ENCODE results near the gene ZNF771. TPM values are rescaled to one million over a fixed set of nuclear protein-coding genes. Genes with fewer than 3 reads are reported as not detected.

Gene ZNF771
- polyA plus RNA-seq, 1 experiment: 9.3 TPM

- Histone ChIP-seq H3K27me3 (ENCODE audit: control insufficient read depth, insufficient read depth, low read length) (no peaks in the 10 kb centered on the region), H3K4me3 (ENCODE audit: low read depth, low read length) (peak within 1 kb of the TSS; percentile 85), H3K9me3 (ENCODE audit: control insufficient read depth, insufficient read depth, low read length) (no peaks in the 10 kb centered on the region; the same call in 1 of the 2 replicates), H3K27ac (ENCODE audit: low read depth, low read length) (peak within 1 kb of the TSS; percentile 52)
- peak; percentile 100 for DNase-seq (ENCODE audit: low read depth, low spot score)
- ChIA-PET POLR2A (interaction anchor here (0.6 to 1.6 kb wide), 9 partner anchors 16 to 1393 kb away, joined by 3 to 9 read pairs (median 3); partner anchors contain the start of genes ALDOA, CD2BP2, PRR14 and ZNF48), CTCF (interaction anchor here (0.7 to 1.5 kb wide), 5 partner anchors 25 to 245 kb away, joined by 3 to 9 read pairs (median 3); partner anchors contain the start of gene ZNF48)
- peak; percentile 36 for TF ChIP-seq CTCF (IDR thresholded peaks at IDR 0.05; ENCODE audit: low read depth, low read length)
Measured at GRCh38 chr16:30370456-30371247, 36.8 kb upstream of the ZNF771 start, which contains the start of gene TBC1D10B. TSS of gene TBC1D10B (minus strand) at chr16:30370494. CDS start at chr16:30370183, 311 bp downstream.

- DNase-seq (ENCODE audit: low read depth, low spot score): no peak
- no peaks in the 10 kb centered on the region for H3K27me3 ChIP-seq (ENCODE audit: control insufficient read depth, insufficient read depth, low read length)
- peak overlapping the region; percentile 69 for H3K4me3 ChIP-seq (ENCODE audit: low read depth, low read length)
- no peak for TF ChIP-seq CTCF (IDR thresholded peaks at IDR 0.05; ENCODE audit: low read depth, low read length)
- H3K27ac ChIP-seq (ENCODE audit: low read depth, low read length): peak overlapping the region; percentile 52
- CTCF ChIA-PET: interaction anchor here (1.0 to 1.5 kb wide), 3 partner anchors 34 to 244 kb away, joined by 3 to 9 read pairs (median 3); no protein-coding TSS in a partner anchor
- POLR2A ChIA-PET: interaction anchor here (0.5 to 1.6 kb wide), 7 partner anchors 17 to 306 kb away, joined by 3 to 9 read pairs (median 4); partner anchors contain the start of genes ALDOA, CD2BP2, PRR14 and ZNF48
- H3K9me3 ChIP-seq (ENCODE audit: control insufficient read depth, insufficient read depth, low read length): no peaks in the 10 kb centered on the region; the same call in 1 of the 2 replicates
Measured at GRCh38 chr16:30371248-30371816, 36.1 kb upstream of the ZNF771 start.

- POLR2A ChIA-PET: no interaction called here
- Histone ChIP-seq H3K27me3 (ENCODE audit: control insufficient read depth, insufficient read depth, low read length) (no peaks in the 10 kb centered on the region), H3K27ac (ENCODE audit: low read depth, low read length) (no peak overlapping the region), H3K9me3 (ENCODE audit: control insufficient read depth, insufficient read depth, low read length) (no peaks in the 10 kb centered on the region; the same call in 1 of the 2 replicates), H3K4me3 (ENCODE audit: low read depth, low read length) (no peak overlapping the region)
- no peak for TF ChIP-seq CTCF (IDR thresholded peaks at IDR 0.05; ENCODE audit: low read depth, low read length)
- no peak for DNase-seq (ENCODE audit: low read depth, low spot score)
- CTCF ChIA-PET: interaction anchor here (1.5 kb wide), 1 partner anchor 37 kb away, joined by 9 read pairs; no protein-coding TSS in a partner anchor
Measured at GRCh38 chr16:30372038-30372712, 35.2 kb upstream of the ZNF771 start.

- POLR2A ChIA-PET: no interaction called here
- no peak overlapping the region for H3K27ac ChIP-seq (ENCODE audit: low read depth, low read length)
- H3K27me3 ChIP-seq (ENCODE audit: control insufficient read depth, insufficient read depth, low read length): no peaks in the 10 kb centered on the region
- CTCF ChIA-PET: no interaction called here
- H3K9me3 ChIP-seq (ENCODE audit: control insufficient read depth, insufficient read depth, low read length): no peaks in the 10 kb centered on the region; the same call in 1 of the 2 replicates
- no peak for DNase-seq (ENCODE audit: low read depth, low spot score)
- H3K4me3 ChIP-seq (ENCODE audit: low read depth, low read length): no peak overlapping the region
- TF ChIP-seq CTCF (IDR thresholded peaks at IDR 0.05; ENCODE audit: low read depth, low read length): no peak
Measured at GRCh38 chr16:30372725-30373124, 34.7 kb upstream of the ZNF771 start.

All from AG04450 (cell line).